NT2/D1 (cell line): ENCODE measurements around the gene CLINT1.

Experiments used
- SUZ12 ChIP-seq: IDR thresholded peaks from 2 replicates; pipeline ENCODE4 v1.6.1; 2011; ENCODE audit not compliant: insufficient read length, insufficient read depth; ENCODE audit errors: extremely low read depth
- ZNF274 ChIP-seq: IDR thresholded peaks from 2 replicates; pipeline ENCODE4 v1.6.1; 2011; ENCODE audit warnings: mild to moderate bottlenecking, low read depth, low read length

- TF ChIP-seq SUZ12 (no peak), ZNF274 (no peak)
Measured at GRCh38 chr5:157747173-157747740, 111.7 kb downstream of the CLINT1 start.
